Breast epithelium (tissue), 4 donors: ENCODE data around the gene PLET1. TPM values are rescaled to one million over a fixed set of nuclear protein-coding genes. Genes with fewer than 3 reads are reported as not detected.
A peak's percentile ranks its signal among the peaks of the same experiment; 100 is the strongest.

Experiments
- DNase-seq, 2 donors: peaks; one replicate each; pipeline ENCODE4 v3.0.0-alpha.2; 2019; ENCODE audit warnings: low spot score in 2 of 2
- H3K27ac ChIP-seq, 2 donors: fragments of 200-600 bp; sonication (generic) in 1 of 2; one replicate each; pipeline ENCODE4 v1.5.1; 2016 to 2019; ENCODE audit warnings: mild to moderate bottlenecking in 1 of 2
- H3K27me3 ChIP-seq, 2 donors: fragments of 200-600 bp; sonication (generic) in 1 of 2; one replicate each; pipeline versions ENCODE4 v1.5.1 to v1.6.0; 2017 to 2019; ENCODE audit warnings: control low read depth in 1 of 2, mild to moderate bottlenecking in 1 of 2
- H3K36me3 ChIP-seq: fragments of 200-600 bp; one replicate; pipeline ENCODE4 v1.5.1; 2019
- H3K4me1 ChIP-seq, 2 donors: fragments of 200-600 bp; sonication (generic); one replicate each; pipeline ENCODE4 v1.5.1; 2016 to 2019; ENCODE audit warnings: control low read depth in 1 of 2
- H3K4me3 ChIP-seq, 3 donors: fragments of 200-600 bp; sonication (generic); 1 replicate in 2 of 3; 2 replicates in 1 of 3; pipeline ENCODE4 v1.5.1; 2016 to 2019; ENCODE audit warnings: mild to moderate bottlenecking in 3 of 3, moderate library complexity in 2 of 3
- H3K9me3 ChIP-seq, 2 donors: fragments of 200-600 bp; sonication (generic) in 1 of 2; one replicate each; pipeline ENCODE4 v1.5.1; 2016 to 2019; ENCODE audit warnings: control low read depth in 1 of 2
- CTCF ChIP-seq, 3 donors: fragments of 450-650 bp; IDR thresholded peaks; one replicate each; pipeline ENCODE4 v1.5.1; 2016 to 2017; ENCODE audit warnings: antibody characterized with exemption in 3 of 3, mild to moderate bottlenecking in 3 of 3, moderate library complexity in 3 of 3
- POLR2A ChIP-seq: fragments of 450-650 bp; IDR thresholded peaks from one replicate; pipeline ENCODE4 v1.6.1; 2016; ENCODE audit warnings: antibody characterized with exemption, mild to moderate bottlenecking, moderate library complexity
- POLR2AphosphoS5 ChIP-seq, 3 donors: sonication (generic); formaldehyde crosslinking; IDR thresholded peaks; one replicate each; pipeline ENCODE4 v1.6.1; 2017; ENCODE audit warnings: antibody characterized with exemption in 3 of 3
- intact Hi-C: fragments of 100-400 bp; cut with DNase I; formaldehyde crosslinking; loops from one replicate; pipeline ENCODE4 v1.15.1; 2023; ENCODE audit warnings: low total_unique reads
- total RNA-seq, 3 donors: library from RNA; depleted of rRNA; stranded (reverse); fragments of >200 nt; gene quantifications; one replicate each; pipeline ENCODE4 v1.1.0, GENCODE V29; 2016

The PLET1 gene
- total RNA-seq, 3 donors from 2014 or later = not detected

DNA sequence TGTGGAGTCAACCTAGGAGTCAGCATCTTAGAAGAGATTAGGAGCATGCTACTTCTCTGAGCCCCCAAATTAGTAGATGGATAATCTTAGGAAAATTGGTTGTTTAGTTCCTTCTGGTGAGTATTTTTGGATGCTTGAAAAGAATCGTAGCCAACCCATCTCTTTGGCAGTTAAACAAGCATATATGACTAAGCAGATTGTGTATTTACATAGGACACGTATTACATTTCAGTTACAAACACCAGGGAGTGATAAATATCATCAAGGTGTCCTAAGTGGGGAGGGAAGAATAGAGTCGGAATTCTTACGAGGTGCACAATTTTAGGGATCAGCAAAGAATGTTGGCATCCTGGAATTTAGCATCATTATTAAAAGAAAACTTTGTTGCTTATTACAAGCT is 13.5 kb downstream of the PLET1 start:
- TF ChIP-seq CTCF (IDR thresholded peaks at IDR 0.05) (no peak), POLR2AphosphoS5 (IDR thresholded peaks at IDR 0.05) (no peak), POLR2A (no peak)
- H3K4me1 ChIP-seq = peaks cover 0 to under 1% of the 10 kb centered on the region in 2 donors
- no peaks in the 10 kb centered on the region for H3K9me3 ChIP-seq
- no peaks in the 10 kb centered on the region for H3K36me3 ChIP-seq
- H3K27me3 ChIP-seq = no peaks in the 10 kb centered on the region
- intact Hi-C loops = no loop called here
- no peak overlapping the region for H3K4me3 ChIP-seq
- no peak for DNase-seq
- H3K27ac ChIP-seq = no peak overlapping the region

DNA sequence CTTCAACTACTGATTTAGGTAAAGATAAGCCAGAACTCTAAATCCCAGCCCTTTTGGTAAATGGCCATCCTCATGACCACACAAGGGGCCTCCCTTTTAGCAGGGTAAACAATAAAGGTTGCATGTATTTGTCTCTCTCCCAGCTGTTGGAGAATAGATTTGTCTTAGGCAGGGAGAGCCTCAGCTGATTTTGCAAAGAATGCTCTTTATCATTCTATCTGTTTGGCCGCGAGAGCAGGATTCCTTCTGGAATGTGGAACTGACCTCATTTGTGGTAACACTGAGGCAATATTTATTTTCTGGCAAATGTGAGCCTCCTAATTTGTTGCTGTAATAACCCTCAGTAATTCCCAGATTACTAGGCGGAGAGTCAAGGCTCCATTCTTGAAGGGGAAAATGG is 19.2 kb downstream of the PLET1 start:
- Histone ChIP-seq H3K9me3 (no peaks in the 10 kb centered on the region), H3K27me3 (no peaks in the 10 kb centered on the region), H3K27ac (peak overlapping the region; percentile 62 to 66), H3K4me3 (no peak overlapping the region), H3K4me1 (peaks cover 0 to 6% of the 10 kb centered on the region in 2 donors), H3K36me3 (no peaks in the 10 kb centered on the region)
- intact Hi-C loops = no loop called here
- TF ChIP-seq POLR2AphosphoS5 (IDR thresholded peaks at IDR 0.05) = peak in 1 of 3 donors; percentile 29
- TF ChIP-seq POLR2A = no peak
- no peak for TF ChIP-seq CTCF (IDR thresholded peaks at IDR 0.05)
- DNase-seq = no peak

DNA sequence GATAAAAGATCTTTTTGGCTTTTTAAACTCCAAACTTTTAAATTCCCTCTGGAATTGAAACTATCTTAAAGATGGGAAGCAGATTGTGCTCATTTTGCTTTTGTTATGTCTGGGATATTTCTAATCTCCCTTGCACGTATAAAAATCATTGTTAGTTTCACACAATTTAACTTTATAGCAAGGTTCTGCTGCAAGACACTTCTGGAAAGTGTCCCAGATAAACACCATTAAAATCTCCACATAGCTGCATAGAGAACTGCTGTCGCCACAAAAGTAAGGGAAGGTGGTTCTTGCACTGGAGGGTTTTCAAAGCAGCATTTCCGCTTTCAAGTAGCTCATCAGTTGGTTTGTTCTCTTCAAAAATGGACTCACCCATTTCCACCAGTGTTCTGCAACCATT is 22.6 kb downstream of the PLET1 start:
- no peak for TF ChIP-seq POLR2AphosphoS5 (IDR thresholded peaks at IDR 0.05)
- no peak for TF ChIP-seq CTCF (IDR thresholded peaks at IDR 0.05)
- no peak for TF ChIP-seq POLR2A
- H3K27ac ChIP-seq = no peak overlapping the region
- no peaks in the 10 kb centered on the region for H3K27me3 ChIP-seq
- no peaks in the 10 kb centered on the region for H3K9me3 ChIP-seq
- peaks cover 0 to 6% of the 10 kb centered on the region in 2 donors for H3K4me1 ChIP-seq
- H3K4me3 ChIP-seq = no peak overlapping the region
- intact Hi-C loops = no loop called here
- no peaks in the 10 kb centered on the region for H3K36me3 ChIP-seq
- DNase-seq = no peak

- Histone ChIP-seq H3K36me3 (no peaks in the 10 kb centered on the region), H3K27ac (no peak overlapping the region)
Measured at GRCh38 chr11:112237451-112237850, 23.2 kb downstream of the PLET1 start.

More at GRCh38 chr11:112237451-112237850, 23.2 kb downstream of the PLET1 start:
- Histone ChIP-seq H3K9me3 (no peaks in the 10 kb centered on the region), H3K4me1 (peaks cover 0 to 6% of the 10 kb centered on the region in 2 donors), H3K27me3 (no peaks in the 10 kb centered on the region), H3K4me3 (no peak overlapping the region)
- DNase-seq = no peak
- intact Hi-C loops = no loop called here
- TF ChIP-seq POLR2A (no peak), POLR2AphosphoS5 (IDR thresholded peaks at IDR 0.05) (no peak), CTCF (IDR thresholded peaks at IDR 0.05) (no peak)
